K562 (cell line): ENCODE data around the gene HSPB7. TPM values are rescaled to one million over a fixed set of nuclear protein-coding genes. Genes with fewer than 3 reads are reported as not detected.

Source experiments
- CCAR2 ChIP-seq: fragments of 200-400 bp; formaldehyde crosslinking; IDR thresholded peaks from 2 replicates; pipeline ENCODE4 v1.6.1; 2017; ENCODE audit warnings: mild to moderate bottlenecking, low read depth, low read length
- ETV5 ChIP-seq: sonication (generic); formaldehyde crosslinking; IDR thresholded peaks from 2 replicates; pipeline ENCODE4 v1.4.0; 2020; ENCODE audit warnings: low read depth, mild to moderate bottlenecking, missing genetic modification reagents
- FIP1L1 ChIP-seq: fragments of 200-400 bp; formaldehyde crosslinking; IDR thresholded peaks from 2 replicates; pipeline ENCODE4 v1.6.1; 2018; ENCODE audit warnings: mild to moderate bottlenecking, low read depth, low read length; ENCODE audit not compliant: poor library complexity, severe bottlenecking
- FOSL1 ChIP-seq: fragments of 200-800 bp; sonication (Bioruptor generic); conservative IDR thresholded peaks from 2 replicates; pipeline ENCODE4 v1.6.1; 2016; ENCODE audit warnings: missing genetic modification characterization, missing compliant biosample characterization
- HDAC1 ChIP-seq, 2 experiments: fragments of 450-650 bp; IDR thresholded peaks; 2 replicates each; pipeline ENCODE4 v1.6.1; 2016 to 2017; ENCODE audit warnings: inconsistent platforms in 1 of 2, mild to moderate bottlenecking in 1 of 2, moderate library complexity in 1 of 2
- HDAC2 ChIP-seq: fragments of 450-650 bp; IDR thresholded peaks from 2 replicates; pipeline ENCODE4 v1.6.1; 2016; ENCODE audit warnings: mild to moderate bottlenecking
- HOXB6 ChIP-seq: fragments of 250-450 bp; sonication (Bioruptor Pico); IDR thresholded peaks from 2 replicates; pipeline ENCODE4 v1.5.1; 2022; ENCODE audit warnings: mild to moderate bottlenecking, borderline replicate concordance
- NR2C1 ChIP-seq, 2 experiments: fragments of 450-650 bp; IDR thresholded peaks; 2 replicates each; pipeline ENCODE4 v1.6.1; 2017; ENCODE audit warnings: mild to moderate bottlenecking in 2 of 2, antibody characterized with exemption in 1 of 2, inconsistent platforms in 1 of 2, missing compliant biosample characterization in 1 of 2, missing genetic modification characterization in 1 of 2
- PYGO2 ChIP-seq: fragments of 450-650 bp; IDR thresholded peaks from 2 replicates; pipeline ENCODE4 v1.6.1; 2016; ENCODE audit warnings: mild to moderate bottlenecking, missing genetic modification characterization, moderate library complexity, missing compliant biosample characterization
- RBBP5 ChIP-seq: fragments of 200-600 bp; sonication (generic); IDR thresholded peaks from 2 replicates; pipeline ENCODE4 v1.6.1; 2012; ENCODE audit warnings: borderline replicate concordance, mild to moderate bottlenecking, low read length, control low read depth, inconsistent platforms; ENCODE audit not compliant: insufficient read depth, poor library complexity, severe bottlenecking
- SMARCE1 ChIP-seq: fragments of 450-650 bp; IDR thresholded peaks from 2 replicates; pipeline ENCODE4 v1.7.1; 2016; ENCODE audit warnings: mild to moderate bottlenecking
- TBP ChIP-seq: optimal IDR thresholded peaks from 2 replicates; pipeline ENCODE3; 2011; ENCODE audit warnings: low read depth, low read length, improper control_type of control experiment
- TRIM24 ChIP-seq, 2 experiments: fragments of 450-650 bp; IDR thresholded peaks; 2 replicates each; pipeline ENCODE4 v1.6.1; 2016
- ZFP30 ChIP-seq: fragments of 250-450 bp; sonication (Bioruptor Pico); IDR thresholded peaks from 2 replicates; pipeline ENCODE4 v1.8.0; 2022; ENCODE audit warnings: moderate library complexity, mild to moderate bottlenecking, inconsistent platforms, borderline replicate concordance
- ZMIZ1 ChIP-seq, 2 experiments: fragments of 150-350 bp in 1 of 2; IDR thresholded peaks; 2 replicates each; pipeline ENCODE4 v1.6.1; 2012 to 2016; ENCODE audit warnings: low read depth in 2 of 2, low read length in 2 of 2, mild to moderate bottlenecking in 1 of 2, moderate library complexity in 1 of 2
- ZNF133 ChIP-seq: fragments of 250-450 bp; sonication (Bioruptor Pico); IDR thresholded peaks from 2 replicates; pipeline ENCODE4 v1.4.0; 2020; ENCODE audit warnings: mild to moderate bottlenecking
- ZNF740 ChIP-seq, 3 experiments: fragments of 200-800 bp in 1 of 3; sonication (Bioruptor generic) in 1 of 3; sonication (generic) in 1 of 3; formaldehyde crosslinking in 1 of 3; IDR thresholded peaks; 2 replicates each; pipeline versions ENCODE4 v1.6.1 to v1.8.0; 2016 to 2022; ENCODE audit warnings: mild to moderate bottlenecking in 2 of 3, missing compliant biosample characterization in 2 of 3, missing genetic modification characterization in 2 of 3, missing genetic modification reagents in 1 of 3
- ZNF764 ChIP-seq: fragments of 250-450 bp; sonication (Bioruptor Pico); IDR thresholded peaks from 2 replicates; pipeline ENCODE4 v1.4.0; 2020; ENCODE audit warnings: low read depth, mild to moderate bottlenecking, moderate library complexity
- polyA plus RNA-seq, 8 experiments: library from polyadenylated mRNA; depleted of rRNA in 4 of 8; stranded (reverse) in 5 of 8; unstranded in 3 of 8; fragments of >200 nt; fragmentation: Nextera tagmentation in 2 of 8; fragmentation: Illumina TruSeq in 1 of 8; extraction: Ambion mirVana in 2 of 8; extraction: Trizol in 1 of 8; gene quantifications; 2 replicates each; pipeline versions ENCODE4 v1.2.1 to v1.2.3, GENCODE V29; 2011 to 2014; ENCODE audit warnings: inconsistent platforms in 1 of 8, missing spikeins in 1 of 8
- total RNA-seq, 7 experiments: library from RNA; depleted of rRNA in 6 of 7; stranded (reverse); fragments of >200 nt in 6 of 7; fragmentation: Illumina TruSeq in 2 of 7; extraction: Trizol in 2 of 7; gene quantifications; 2 replicates each; pipeline versions ENCODE4 v1.2.1 to v1.2.3, GENCODE V29; 2011 to 2021; ENCODE audit warnings: low replicate concordance in 1 of 7
- TF ChIP-seq, protein P1 (sequence below), 2 experiments: fragments of 450-650 bp in 1 of 2; sonication (generic) in 1 of 2; formaldehyde crosslinking in 1 of 2; IDR thresholded peaks in 1 of 2; conservative IDR thresholded peaks in 1 of 2; 2 replicates each; pipeline versions ENCODE4 v1.6.1 to v1.8.1; 2016 to 2023; ENCODE audit warnings: mild to moderate bottlenecking in 2 of 2, moderate library complexity in 2 of 2, inconsistent platforms in 1 of 2, missing genetic modification reagents in 1 of 2

Gene HSPB7
- total and polyA plus RNA-seq, 9 of the 15 experiments (the other 6 are each of a cell fraction or from before 2014, with no cell fraction given), result 0.05 to 0.19 (median 0.07) TPM; not detected in 6

GRCh38 chr1:16053781-16054502, 36.1 kb upstream of the HSPB7 start (continued):
- TF ChIP-seq FOSL1 (peak; percentile 26; the same call in 1 of the 2 replicates), ETV5 (CRISPR knock-in tag) (peak; percentile 72), ZNF133 (no peak), HOXB6 (no peak), ZMIZ1 (IDR thresholded peaks at IDR 0.05; ENCODE audit: low read depth in 2 of 2, low read length in 2 of 2) (peak in 1 of 2 experiments; percentile 78; a peak in 1 of 4 replicates), NR2C1 (IDR thresholded peaks at IDR 0.05) (no peak), NR2C1 (tag; IDR thresholded peaks at IDR 0.05) (peak; percentile 42; the same call in 1 of the 2 replicates), SMARCE1 (peak; percentile 72; the same call in 1 of the 2 replicates), RBBP5 (no peak), FIP1L1 (no peak), HDAC1 (IDR thresholded peaks at IDR 0.05) (peak in 1 of 2 experiments; percentile 49; a peak in 1 of 4 replicates), ZFP30 (no peak), ZNF740 (CRISPR knock-in tag; IDR thresholded peaks at IDR 0.05) (peak; percentile 54; the same call in 1 of the 2 replicates), ZNF740 (tag; IDR thresholded peaks at IDR 0.05) (no peak), HDAC2 (0 out of 2 replicates have a peak, but pooled peaks have one; percentile 46), CCAR2 (no peak), PYGO2 (no peak), ZNF764 (CRISPR knock-in tag) (no peak), TRIM24 (IDR thresholded peaks at IDR 0.05) (peak; percentile 86 to 94), TBP (no peak)
- TF ChIP-seq, protein P1, sequence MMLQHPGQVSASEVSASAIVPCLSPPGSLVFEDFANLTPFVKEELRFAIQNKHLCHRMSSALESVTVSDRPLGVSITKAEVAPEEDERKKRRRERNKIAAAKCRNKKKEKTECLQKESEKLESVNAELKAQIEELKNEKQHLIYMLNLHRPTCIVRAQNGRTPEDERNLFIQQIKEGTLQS (IDR thresholded peaks at IDR 0.05), result peak; percentile 24; the same call in 1 of the 2 replicates
- TF ChIP-seq, protein P1 (CRISPR knock-in tag; conservative IDR thresholded peaks at IDR 0.05), result no peak
